ENCODE results near the gene ELP4.

DNA sequence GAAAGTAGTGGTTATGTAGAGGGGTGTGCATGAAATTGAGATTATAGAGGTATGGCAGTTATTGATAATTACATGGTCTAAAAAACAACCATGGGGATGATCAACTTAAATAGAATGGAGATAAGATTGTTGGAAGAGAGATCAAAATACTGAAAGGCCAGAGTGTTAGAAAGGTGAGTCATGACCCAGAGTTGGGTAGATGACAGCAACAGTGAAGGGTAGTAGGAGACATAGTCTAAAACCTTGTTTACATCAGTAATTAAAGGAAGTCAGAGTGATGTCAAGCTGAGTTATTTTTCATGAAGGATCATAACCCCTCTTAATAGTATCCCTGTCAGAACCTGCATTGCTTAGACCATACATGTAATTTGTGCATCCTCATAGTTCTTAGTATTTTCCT lies 110.9 kb downstream of the ELP4 start:
- TF ChIP-seq ZNF416 (tag by site-specific recombination; IDR thresholded peaks at IDR 0.05) (no peak), ZNF426 (tag by site-specific recombination; IDR thresholded peaks at IDR 0.05) (no peak), ZNF23 (tag by site-specific recombination; IDR thresholded peaks at IDR 0.05; ENCODE audit: borderline replicate concordance) (no peak), ZNF133 (tag by site-specific recombination; IDR thresholded peaks at IDR 0.05) (no peak), ZNF184 (tag by site-specific recombination; IDR thresholded peaks at IDR 0.05) (no peak), ZNF140 (tag by site-specific recombination; IDR thresholded peaks at IDR 0.05) (no peak), ZNF274 (IDR thresholded peaks at IDR 0.05; ENCODE audit: low read length) (no peak), ZNF274 (tag by site-specific recombination; IDR thresholded peaks at IDR 0.05; ENCODE audit: borderline replicate concordance) (no peak), ZBTB1 (tag by site-specific recombination; IDR thresholded peaks at IDR 0.05) (no peak), TCF7L2 (IDR thresholded peaks at IDR 0.05; ENCODE audit: borderline replicate concordance, low read depth, low read length) (no peak), KLF16 (tag by site-specific recombination; IDR thresholded peaks at IDR 0.05) (no peak), ZNF239 (tag by site-specific recombination; IDR thresholded peaks at IDR 0.05) (no peak), REPIN1 (tag by site-specific recombination; IDR thresholded peaks at IDR 0.05; ENCODE audit: low read depth) (no peak)
- TF ChIP-seq, protein P1, sequence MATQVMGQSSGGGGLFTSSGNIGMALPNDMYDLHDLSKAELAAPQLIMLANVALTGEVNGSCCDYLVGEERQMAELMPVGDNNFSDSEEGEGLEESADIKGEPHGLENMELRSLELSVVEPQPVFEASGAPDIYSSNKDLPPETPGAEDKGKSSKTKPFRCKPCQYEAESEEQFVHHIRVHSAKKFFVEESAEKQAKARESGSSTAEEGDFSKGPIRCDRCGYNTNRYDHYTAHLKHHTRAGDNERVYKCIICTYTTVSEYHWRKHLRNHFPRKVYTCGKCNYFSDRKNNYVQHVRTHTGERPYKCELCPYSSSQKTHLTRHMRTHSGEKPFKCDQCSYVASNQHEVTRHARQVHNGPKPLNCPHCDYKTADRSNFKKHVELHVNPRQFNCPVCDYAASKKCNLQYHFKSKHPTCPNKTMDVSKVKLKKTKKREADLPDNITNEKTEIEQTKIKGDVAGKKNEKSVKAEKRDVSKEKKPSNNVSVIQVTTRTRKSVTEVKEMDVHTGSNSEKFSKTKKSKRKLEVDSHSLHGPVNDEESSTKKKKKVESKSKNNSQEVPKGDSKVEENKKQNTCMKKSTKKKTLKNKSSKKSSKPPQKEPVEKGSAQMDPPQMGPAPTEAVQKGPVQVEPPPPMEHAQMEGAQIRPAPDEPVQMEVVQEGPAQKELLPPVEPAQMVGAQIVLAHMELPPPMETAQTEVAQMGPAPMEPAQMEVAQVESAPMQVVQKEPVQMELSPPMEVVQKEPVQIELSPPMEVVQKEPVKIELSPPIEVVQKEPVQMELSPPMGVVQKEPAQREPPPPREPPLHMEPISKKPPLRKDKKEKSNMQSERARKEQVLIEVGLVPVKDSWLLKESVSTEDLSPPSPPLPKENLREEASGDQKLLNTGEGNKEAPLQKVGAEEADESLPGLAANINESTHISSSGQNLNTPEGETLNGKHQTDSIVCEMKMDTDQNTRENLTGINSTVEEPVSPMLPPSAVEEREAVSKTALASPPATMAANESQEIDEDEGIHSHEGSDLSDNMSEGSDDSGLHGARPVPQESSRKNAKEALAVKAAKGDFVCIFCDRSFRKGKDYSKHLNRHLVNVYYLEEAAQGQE (tag by site-specific recombination; IDR thresholded peaks at IDR 0.05) = no peak
- TF ChIP-seq, protein P2, sequence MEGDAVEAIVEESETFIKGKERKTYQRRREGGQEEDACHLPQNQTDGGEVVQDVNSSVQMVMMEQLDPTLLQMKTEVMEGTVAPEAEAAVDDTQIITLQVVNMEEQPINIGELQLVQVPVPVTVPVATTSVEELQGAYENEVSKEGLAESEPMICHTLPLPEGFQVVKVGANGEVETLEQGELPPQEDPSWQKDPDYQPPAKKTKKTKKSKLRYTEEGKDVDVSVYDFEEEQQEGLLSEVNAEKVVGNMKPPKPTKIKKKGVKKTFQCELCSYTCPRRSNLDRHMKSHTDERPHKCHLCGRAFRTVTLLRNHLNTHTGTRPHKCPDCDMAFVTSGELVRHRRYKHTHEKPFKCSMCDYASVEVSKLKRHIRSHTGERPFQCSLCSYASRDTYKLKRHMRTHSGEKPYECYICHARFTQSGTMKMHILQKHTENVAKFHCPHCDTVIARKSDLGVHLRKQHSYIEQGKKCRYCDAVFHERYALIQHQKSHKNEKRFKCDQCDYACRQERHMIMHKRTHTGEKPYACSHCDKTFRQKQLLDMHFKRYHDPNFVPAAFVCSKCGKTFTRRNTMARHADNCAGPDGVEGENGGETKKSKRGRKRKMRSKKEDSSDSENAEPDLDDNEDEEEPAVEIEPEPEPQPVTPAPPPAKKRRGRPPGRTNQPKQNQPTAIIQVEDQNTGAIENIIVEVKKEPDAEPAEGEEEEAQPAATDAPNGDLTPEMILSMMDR (tag by site-specific recombination; IDR thresholded peaks at IDR 0.05) = no peak

All from HEK293 (cell line).